ENCODE measurements around the gene MISP3.

The MISP3 gene

GRCh38 chr19:14102756-14103155 is 30.2 kb downstream of the MISP3 start:
- no peak for DNase-seq (ENCODE audit: low spot score)

DNA sequence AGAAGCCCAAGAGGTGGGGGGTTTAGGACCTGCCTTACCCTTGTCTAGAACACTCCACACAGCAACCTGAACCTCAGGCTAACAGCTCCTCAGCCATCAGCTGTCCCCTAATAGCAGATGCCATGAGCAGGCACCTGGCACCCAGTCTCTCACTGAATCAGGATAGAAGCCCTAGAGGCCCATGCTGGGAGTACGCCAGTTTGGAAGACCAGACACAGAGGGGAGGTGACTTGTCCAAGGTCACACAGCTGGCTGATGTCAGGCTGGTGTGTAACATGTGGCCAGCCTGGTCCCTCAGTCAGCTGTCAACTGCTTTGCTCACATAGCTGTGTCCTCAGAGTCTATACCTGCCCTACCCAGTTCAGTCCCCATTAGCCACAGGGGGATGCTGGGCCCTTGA is 30.7 kb downstream of the MISP3 start:
- no peak for DNase-seq (ENCODE audit: low spot score)

DNA sequence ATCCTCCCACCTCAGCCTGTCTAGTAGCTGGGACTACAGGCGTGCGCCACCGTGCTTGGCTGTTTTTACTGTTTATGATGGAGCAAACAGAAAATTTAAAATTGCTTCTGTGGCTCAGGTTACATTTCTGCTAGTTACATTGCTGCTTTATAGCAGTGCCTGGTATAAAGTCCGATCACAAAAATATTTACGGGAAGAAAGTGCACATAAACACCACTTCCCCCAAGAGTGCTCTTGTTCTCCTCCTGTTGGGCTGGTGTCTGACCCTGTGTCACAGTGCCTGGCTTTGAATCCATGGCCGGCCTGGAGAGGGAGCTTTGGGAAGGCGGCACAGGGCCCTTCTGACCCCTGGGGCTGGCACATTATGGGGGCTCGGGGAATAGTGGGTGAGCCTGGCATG is 33.1 kb downstream of the MISP3 start:
- no peak for DNase-seq (ENCODE audit: low spot score)

DNA sequence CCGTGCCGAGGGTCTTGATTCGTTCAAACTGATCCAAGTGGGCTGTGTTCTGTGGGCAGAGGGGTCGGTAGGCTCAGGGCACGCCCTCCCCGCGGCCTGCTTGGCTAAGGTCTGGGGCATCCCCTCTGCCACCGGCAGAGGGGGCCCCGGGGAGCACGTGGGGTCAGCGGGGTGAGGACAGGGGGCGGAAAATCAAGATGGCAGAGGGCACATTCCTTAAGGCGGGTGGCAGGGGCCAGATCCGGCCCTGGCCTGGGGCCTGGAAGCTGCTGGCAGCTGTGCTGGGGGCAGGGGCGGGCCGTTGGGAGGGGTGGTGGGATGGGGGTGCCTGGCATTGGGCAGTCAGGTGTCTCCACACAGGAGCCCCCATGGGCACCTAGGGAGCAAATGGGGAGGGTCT is 34.3 kb downstream of the MISP3 start:
- no peak for DNase-seq (ENCODE audit: low spot score)

DNA sequence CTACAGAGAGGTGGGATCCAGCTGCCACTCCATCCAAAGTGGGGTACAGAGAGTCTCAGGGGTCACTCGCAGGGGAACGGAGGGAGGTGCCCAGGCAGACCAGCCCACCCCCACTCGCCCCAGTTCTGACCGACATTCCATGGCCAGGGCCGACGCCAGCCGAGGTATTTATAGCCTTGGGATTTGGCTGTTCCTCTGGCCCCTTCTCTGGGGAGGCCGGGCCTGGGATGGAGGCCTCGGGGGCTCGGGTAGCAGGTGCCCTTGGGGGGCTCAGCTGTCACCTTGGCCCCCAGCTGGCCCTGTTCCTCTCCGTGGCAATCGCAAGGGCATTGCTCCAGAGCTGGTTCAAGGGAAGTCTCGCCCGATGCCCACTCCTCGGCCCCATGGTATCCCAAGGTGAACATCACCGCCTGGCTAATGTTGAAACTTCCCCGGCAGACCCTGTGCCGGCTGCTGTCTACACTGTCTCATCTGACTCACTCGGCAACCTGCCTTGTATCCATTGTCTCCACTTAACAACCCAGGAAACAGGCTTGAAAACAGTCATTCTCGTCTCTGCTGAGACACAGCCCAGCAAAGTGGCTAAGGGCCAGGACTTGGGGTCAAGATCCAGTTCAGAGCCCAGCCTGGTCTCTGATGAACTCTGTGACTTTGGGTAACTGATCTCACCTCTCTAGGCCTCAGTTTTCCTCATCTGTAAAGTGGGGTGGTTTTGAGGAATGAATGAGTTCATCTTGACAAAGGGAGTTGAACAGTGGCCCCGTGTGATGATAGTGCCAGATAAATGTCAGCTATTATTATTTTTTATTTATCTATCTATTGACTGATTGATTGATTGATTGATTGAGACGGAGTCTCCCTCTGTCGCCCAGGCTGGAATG is 35.2 kb downstream of the MISP3 start:
- DNase-seq (ENCODE audit: low spot score), result peak; percentile 92

- DNase-seq (ENCODE audit: low spot score), result no peak
Measured at GRCh38 chr19:14110650-14111049, 38.1 kb downstream of the MISP3 start.

DNA sequence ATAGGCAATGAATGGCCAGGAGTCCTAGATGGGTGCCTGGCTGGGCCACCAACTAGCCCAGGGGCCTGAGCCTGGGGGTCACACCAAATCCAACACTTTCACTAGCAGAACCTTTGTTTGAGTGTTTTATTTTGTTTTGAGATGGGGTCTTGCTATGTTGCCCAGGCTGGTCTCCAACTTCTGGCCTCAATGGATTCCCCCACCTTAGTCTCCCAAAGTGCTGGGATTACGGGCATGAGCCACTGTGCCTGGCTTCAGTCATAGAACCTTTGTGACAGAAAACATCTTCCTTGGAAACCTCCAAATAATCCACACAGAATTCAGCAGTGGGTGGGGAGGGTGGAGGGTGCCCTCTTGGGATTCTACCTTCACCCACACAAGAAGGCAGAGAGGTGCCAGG is 38.9 kb downstream of the MISP3 start:
- no peak for DNase-seq (ENCODE audit: low spot score)

- DNase-seq (ENCODE audit: low spot score), result no peak
Measured at GRCh38 chr19:14112051-14112808, 39.6 kb downstream of the MISP3 start.

DNA sequence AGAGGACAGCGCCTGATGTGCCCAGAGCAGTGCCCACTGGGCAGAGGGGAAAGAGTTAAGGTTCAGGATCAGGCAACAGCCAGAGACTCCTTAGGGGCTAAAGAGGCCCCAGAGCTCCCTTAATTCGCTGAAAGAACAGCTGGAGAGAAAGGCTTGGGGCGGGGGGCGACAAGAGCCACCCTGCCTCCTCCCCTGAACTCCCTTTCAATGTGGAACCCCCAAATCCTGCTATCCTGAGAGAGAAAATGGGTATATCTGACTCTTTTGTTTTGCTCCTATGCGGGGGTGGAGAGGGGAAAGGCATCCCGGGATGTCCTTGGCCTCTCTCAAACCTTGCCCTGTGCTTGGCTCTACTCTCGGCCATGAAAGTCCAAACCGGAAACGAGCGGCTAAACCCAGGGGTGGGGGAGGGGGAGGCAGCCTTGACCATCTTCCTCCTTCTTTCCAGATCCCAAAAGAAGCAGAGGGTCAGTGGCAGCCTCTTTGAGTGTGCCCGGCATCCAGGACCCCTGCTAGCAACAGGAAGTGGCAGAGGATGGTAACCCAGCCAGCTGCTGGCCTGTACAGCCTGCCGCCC is 40.3 kb downstream of the MISP3 start:
- DNase-seq (ENCODE audit: low spot score), result no peak

- DNase-seq (ENCODE audit: low spot score), result no peak
Measured at GRCh38 chr19:14113762-14114414, 41.3 kb downstream of the MISP3 start.

- DNase-seq (ENCODE audit: low spot score), result no peak
Measured at GRCh38 chr19:14114439-14114838, 41.9 kb downstream of the MISP3 start.

DNA sequence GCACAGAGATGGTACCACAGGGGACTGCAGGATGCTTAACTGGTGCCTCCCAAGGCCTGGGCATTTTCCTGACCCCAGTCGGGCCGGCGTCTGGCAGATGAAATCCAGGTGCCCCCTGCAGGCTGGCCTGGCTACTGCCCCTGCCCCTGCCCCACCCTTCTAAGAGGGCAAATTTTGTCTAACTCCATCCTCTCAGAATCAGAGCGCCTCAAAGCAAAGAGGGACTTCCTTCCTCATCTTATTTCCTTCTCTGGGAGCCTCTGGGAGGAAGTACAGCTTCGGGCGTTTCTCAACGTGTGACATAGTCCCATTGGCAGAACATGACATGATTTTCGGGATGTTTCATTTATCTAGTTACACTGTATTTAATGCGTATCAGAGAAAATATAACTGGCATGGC is 42.3 kb downstream of the MISP3 start:
- DNase-seq (ENCODE audit: low spot score), result no peak

DNA sequence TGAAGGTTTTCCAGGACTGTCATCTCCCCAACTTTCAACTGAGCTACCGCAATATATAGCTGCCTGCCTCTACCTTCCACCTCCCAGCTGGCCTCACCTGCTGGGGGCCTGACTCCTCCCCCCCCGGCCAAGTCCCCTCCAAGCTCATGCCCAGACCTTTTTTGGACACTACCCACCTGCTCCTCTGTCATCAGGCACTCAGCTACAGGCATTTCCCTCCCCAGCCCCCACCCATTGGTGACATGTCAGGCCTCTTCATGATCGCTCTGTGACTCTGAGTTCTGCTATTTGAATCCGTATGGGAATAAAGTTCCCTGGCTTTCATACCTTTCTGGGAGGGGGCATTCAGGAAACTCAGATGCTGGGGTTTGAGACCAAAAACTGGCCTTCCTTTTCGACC is 43.2 kb downstream of the MISP3 start:
- no peak for DNase-seq (ENCODE audit: low spot score)

GRCh38 chr19:14116525-14116917 is 43.9 kb downstream of the MISP3 start:
- no peak for DNase-seq (ENCODE audit: low spot score)

GRCh38 chr19:14116918-14117578 is 44.5 kb downstream of the MISP3 start:
- DNase-seq (ENCODE audit: low spot score), result no peak

DNA sequence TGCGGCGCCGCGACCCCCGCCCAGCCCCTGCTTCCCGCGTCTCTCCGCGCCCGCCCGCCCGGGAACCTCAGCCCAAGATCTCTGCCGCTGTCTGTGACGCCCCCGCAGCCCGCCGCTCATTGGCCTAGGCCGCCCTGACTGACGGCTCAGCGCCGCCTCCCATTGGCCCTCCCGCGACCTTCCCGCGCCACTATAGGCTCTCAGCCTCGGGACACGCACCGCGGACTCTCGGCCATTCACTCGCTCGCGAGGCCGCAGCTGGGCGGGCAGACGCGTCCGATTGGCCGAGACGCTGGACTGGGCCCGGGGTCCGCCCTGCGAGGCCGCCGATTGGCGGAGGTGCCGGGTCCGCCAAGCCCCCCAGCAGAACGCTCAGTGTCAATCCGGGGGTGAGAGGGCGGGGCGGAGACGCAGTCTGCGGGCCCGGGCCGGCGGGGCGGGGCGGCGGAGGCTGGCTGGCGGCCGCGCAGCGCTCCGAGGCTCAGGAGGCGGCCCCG is 45.1 kb downstream of the MISP3 start, which contains the start of gene PRKACA:
Gene PRKACA, minus strand, starts transcription at position 95 of the 497 bp plus-strand sequence. CDS start 215 bp downstream, outside the sequence.
- DNase-seq (ENCODE audit: low spot score), result peak; percentile 96

GRCh38 chr19:14118165-14119051 is 45.8 kb downstream of the MISP3 start:
- no peak for DNase-seq (ENCODE audit: low spot score)

- DNase-seq (ENCODE audit: low spot score), result no peak
Measured at GRCh38 chr19:14119146-14119545, 46.6 kb downstream of the MISP3 start.

GRCh38 chr19:14119644-14120496 is 47.3 kb downstream of the MISP3 start:
- no peak for DNase-seq (ENCODE audit: low spot score)

- no peak for DNase-seq (ENCODE audit: low spot score)
Measured at GRCh38 chr19:14120497-14120780, 47.9 kb downstream of the MISP3 start.
